Fibroblast of the aortic adventitia (primary cell): ENCODE data around the gene RDX. TPM values are rescaled to one million over a fixed set of nuclear protein-coding genes. Genes with fewer than 3 reads are reported as not detected.
"Not testable (repeated sequence)": the region's sequence is repeated elsewhere in the genome, so short reads cannot be mapped to it uniquely, and the experiment has no call there.

Source experiments
- DNase-seq: peaks from one replicate; pipeline ENCODE4 v3.0.0-alpha.2; 2010; ENCODE audit warnings: low read depth
- H3K4me3 ChIP-seq: 2 replicates; pipeline ENCODE4 v1.5.1; 2011; ENCODE audit warnings: low read depth, mild to moderate bottlenecking, control low read depth, low read length, moderate library complexity
- CTCF ChIP-seq: IDR thresholded peaks from 2 replicates; pipeline ENCODE4 v1.5.1; 2011; ENCODE audit warnings: mild to moderate bottlenecking, low read length, control low read depth, inconsistent platforms; ENCODE audit not compliant: insufficient read depth
- total RNA-seq: library from RNA; depleted of rRNA; stranded (reverse); fragments of >200 nt; gene quantifications from 2 replicates; pipeline ENCODE4 v1.2.3, GENCODE V29; 2012; ENCODE audit warnings: low replicate concordance

RDX gene
- total RNA-seq, 1 donor = 108 TPM

DNA sequence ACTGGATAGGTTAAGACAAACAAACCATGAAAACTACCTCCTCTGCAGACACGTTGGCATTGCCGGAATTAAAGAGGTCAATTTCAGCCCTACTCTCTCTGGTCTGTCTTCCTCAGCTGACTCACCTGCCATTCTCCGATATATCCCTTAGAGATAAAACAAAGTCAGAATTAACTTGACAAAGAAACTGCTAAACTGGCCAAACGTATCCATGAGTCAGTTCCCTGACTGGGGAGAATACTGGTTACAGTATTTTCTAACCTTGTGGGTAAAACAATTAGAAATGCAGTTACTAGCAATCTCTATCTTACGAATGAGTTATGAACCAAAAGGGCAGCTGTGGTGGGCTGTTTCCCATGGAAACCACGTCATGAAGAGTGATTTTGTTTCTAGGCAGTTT is 96.2 kb downstream of the RDX start:
- no peak overlapping the region for H3K4me3 ChIP-seq

DNA sequence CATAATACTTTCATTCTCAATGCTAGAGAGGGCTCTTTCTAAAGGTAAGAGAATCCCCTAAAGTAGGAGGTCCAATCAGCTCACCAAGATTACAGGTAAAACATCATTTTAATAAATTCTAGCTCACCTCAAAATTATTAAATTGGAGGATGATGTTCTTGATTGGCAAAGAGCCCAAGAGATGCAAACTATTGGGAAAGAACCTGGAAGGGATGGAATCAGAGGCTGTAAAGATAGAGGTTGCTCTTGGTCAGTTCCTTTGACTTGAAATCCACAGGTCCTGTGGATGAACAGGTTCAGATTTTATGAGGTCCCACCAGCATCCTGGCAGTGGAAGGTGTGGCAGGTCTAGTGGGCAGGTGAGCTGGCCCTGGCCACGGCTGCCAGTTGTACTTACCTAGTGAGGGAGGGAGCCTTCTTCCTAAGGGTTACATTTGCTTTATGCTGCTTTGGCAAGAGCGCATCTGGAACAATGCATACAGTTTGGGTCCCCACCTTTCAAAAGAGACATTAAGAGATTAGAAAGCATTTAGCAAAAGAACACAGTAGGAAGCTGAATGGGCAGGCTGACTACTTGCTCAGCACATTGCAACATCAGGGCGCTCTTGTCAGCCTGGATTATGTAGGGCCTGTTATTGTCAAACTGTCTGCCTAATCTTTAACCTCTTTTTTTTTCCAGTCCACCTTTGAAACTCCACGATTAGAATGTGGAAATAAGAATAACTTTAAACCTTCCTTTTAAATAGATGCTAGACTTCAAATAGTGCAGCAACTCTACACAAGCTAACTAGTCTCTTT is 97.0 kb downstream of the RDX start:
- DNase-seq = peak; percentile 80

More for the DNA sequence above, 96.2 kb downstream of the RDX start:
- no peak for TF ChIP-seq CTCF
- peak; percentile 72 for DNase-seq

DNA sequence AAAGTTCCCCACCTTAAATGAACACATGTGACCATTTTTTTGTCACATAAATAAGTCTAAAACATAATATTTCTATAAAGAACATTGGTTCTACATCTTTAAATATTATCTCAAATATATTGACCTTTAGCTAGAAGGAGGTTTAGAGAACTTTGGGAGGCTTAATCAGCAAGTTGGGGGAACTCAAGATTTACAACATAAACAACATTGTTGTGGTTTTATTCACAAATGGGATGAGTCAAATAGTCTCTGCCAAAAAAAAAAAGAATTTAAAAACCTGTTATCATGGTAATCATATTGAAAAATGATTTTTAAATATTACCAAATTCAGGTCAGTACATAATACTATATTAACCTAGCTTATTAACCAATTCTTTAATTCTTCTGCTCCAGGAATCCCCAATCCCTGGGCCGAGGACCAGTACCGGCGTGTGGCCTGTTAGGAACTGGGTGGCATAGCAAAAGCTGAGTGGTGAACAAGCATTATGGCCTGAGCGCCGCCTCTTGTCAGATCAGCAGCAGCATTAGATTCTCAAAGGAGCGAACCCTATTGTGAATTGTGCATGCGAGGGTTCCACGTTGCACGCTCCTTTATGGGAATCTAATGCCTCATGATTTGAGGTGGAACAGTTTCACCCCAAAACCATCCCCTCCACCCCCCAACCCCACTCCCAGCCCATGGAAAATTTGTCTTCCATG is 98.2 kb downstream of the RDX start:
- no peak for DNase-seq
- no peak overlapping the region for H3K4me3 ChIP-seq
- TF ChIP-seq CTCF = no peak

More for the DNA sequence above, 97.0 kb downstream of the RDX start:
- no peak overlapping the region for H3K4me3 ChIP-seq
- TF ChIP-seq CTCF = no peak

GRCh38 chr11:110196884-110197420 is 99.5 kb downstream of the RDX start:
- TF ChIP-seq CTCF = no peak
- DNase-seq = no peak
- no peak overlapping the region for H3K4me3 ChIP-seq

DNA sequence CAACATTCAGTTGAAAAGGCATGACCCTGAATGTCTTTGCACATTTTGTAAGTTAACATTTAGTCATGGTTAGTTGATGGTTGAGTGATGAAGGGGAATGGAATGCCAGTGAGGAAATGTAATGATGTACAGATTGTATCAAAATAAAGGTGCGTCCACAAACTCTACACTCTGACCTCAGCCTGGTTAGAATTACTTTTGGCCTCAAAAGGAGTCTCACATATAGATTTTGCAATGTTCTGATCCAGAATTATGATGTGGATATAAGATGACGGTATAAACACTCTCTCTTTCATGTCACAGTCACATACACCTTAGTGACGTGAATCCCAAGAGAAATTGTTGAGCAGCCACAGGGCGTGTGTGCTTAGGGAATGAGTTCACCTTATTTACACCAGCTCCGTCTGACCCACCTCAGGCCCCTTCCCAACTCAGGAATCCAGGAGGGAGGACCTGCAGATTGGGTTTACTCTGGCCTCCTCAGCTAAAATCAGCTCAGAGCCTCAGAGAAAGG is 100.1 kb downstream of the RDX start:
- H3K4me3 ChIP-seq = no peak overlapping the region
- TF ChIP-seq CTCF = no peak
- peak; percentile 79 for DNase-seq

GRCh38 chr11:110194211-110194766 is 102.1 kb downstream of the RDX start:
- peak; percentile 95 for DNase-seq
- H3K4me3 ChIP-seq = not testable (repeated sequence)

DNA sequence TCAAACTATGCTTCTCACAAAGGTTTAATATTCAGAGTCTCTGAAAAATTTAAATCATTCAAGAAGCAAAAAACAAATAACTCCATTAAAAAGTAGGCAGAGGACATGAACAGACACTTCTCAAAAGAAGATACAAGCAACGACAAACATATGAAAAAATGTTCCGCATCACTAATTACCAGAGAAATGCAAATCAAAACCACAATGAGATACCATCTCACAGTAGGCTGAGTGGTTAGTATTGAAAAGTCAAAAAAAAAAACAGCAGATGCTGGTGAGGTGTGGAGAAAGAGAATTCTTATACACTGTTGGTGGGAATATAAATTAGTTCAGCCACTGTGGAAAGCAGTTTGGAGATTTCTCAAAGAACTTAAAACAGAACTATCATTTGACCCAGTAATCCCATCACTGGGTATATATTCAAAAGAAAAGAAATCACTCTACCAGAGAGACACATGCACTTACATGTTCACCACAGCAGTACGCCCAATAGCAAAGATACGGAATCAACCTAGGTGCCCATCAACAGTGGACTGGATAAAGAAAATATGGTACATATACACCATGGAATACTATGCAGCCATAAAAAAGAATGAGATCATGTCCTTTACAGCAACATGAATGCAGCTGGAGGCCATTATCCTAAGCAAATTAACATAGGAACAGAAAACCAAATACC is 103.7 kb downstream of the RDX start:
- not testable (repeated sequence) for H3K4me3 ChIP-seq, DNase-seq
